Thoracic aorta endothelial cell (primary cell): ENCODE data around the gene TMEM39B. TPM values are rescaled to one million over a fixed set of nuclear protein-coding genes. Genes with fewer than 3 reads are reported as not detected.

Source experiments
- small RNA-seq: library from RNA; depleted of rRNA; stranded (forward); fragments of <200 nt; gene quantifications from one replicate; pipeline ENCODE3, GENCODE V24; 2012
- total RNA-seq: library from RNA; depleted of rRNA; stranded (reverse); fragments of >200 nt; gene quantifications from 2 replicates; pipeline ENCODE4 v1.2.3, GENCODE V29; 2012

TMEM39B gene
- total RNA-seq = 15.6 and 19.7 TPM in 2 replicates

DNA sequence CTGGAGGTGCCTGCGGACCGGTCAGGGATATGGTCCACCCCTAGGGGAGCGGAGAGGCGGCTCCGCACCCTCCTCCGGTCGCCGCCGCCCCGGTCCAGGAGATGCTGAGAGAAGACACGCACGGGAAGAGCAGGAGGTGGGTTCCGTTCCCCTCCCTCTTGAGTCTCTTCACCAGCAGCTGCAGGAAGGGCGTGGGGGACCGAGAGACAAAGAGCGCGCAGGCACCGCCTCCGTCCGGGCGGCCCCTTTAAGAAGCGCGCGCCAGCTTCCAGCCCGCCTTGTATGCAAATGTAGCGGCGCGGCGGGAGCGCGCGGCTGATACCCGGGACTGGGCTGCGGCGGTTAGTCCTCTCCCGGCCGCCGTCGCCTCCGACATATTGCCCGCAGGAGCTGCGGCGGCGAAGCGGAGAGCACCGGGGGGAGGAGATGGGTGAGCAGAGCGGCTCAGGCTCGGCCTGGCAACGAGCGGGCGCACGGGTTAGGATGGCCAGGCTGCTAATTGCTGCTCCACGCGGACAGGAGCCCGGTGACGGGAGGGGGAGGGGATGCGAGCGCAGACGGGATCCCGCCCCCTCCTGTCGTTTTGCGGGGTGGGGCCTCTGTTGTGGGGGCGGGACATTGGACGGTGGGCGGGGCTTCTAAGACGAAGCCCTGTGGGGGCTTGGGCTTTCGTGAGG lies at the start of gene TMEM39B:
TSS of gene TMEM39B (plus strand) at position 318 of the 677 bp plus-strand sequence. CDS start at position 427, 109 bp downstream.

DNA sequence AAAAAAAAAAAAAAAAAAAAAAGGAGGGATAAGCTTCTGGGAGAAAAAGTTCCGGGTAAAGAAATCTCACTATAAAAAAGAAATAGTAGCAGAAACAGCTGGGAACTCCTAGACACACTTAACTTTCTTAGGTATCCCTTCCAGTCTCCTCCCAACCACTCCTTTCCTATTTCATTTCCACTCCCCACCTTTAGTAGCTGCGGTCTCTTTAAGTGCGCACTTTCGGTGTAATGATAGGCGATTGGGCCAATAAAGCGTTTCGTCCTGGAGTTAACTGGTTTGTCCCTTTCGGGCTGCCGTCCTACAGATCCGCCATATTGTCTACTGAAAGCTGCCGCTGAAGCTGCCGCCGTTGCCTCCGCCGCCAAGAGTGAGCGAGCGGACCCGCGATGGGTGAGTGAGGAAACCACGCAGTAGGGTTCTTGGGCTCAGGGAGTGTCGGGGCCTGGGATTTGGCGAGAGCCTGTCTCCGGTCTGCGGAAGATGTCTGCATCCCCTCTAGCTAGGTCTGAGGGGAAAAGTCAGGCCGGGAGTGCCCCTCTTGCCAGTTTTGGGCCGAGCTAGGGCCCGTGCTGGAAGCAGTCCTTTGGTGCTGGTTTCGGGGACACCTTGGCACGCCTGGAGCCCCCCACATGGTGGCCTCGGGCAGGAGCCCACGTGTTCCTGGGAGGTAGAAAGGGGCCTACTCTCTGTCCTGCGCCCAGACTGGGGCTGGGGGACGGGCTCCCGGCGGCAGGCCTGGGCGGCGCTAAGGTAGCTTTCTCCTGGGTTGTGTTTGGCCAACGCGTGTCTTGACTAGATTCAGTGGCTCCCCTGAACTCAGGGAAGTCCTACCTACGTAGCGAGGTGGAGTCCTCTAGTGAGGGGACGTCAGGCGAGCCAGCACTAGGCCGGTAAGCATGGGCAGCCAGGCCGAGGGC lies 35.3 kb downstream of the TMEM39B start, which contains the start of gene KPNA6:
TSS of gene KPNA6 (plus strand) at position 315 of the 920 bp plus-strand sequence. CDS start at position 390, 75 bp downstream.

Small RNA genes within 50 kb of the gene (small RNA-seq; reads per million reads assigned to genes)
- gene MIR5585 (not detected), gene RF00017 (not detected)

Other genes with a start within 250 kb of the TMEM39B start
- 493 and 522 TPM in 2 replicates for gene PTP4A2, start 134.6 kb upstream of the TMEM39B start, total RNA-seq
- 117 and 141 TPM in 2 replicates for gene KHDRBS1, start 59.1 kb upstream of the TMEM39B start, total RNA-seq
- gene KPNA6, start 35.1 kb downstream of the TMEM39B start, total RNA-seq = 74.9 and 87.3 TPM in 2 replicates
- gene TXLNA, start 106.7 kb downstream of the TMEM39B start, total RNA-seq = 75.5 and 81.6 TPM in 2 replicates
- 10.0 and 11.8 TPM in 2 replicates for gene CCDC28B, start 127.7 kb downstream of the TMEM39B start, total RNA-seq
- 1.1 and 1.9 TPM in 2 replicates for gene IQCC, start 132.7 kb downstream of the TMEM39B start, total RNA-seq
- not detected in 2 replicates for gene DCDC2B, start 136.2 kb downstream of the TMEM39B start, total RNA-seq
- gene TMEM234, start 149.4 kb downstream of the TMEM39B start, total RNA-seq = 12.1 and 12.9 TPM in 2 replicates
- 297 and 307 TPM in 2 replicates for gene EIF3I, start 149.5 kb downstream of the TMEM39B start, total RNA-seq
- 0.93 and 3.3 TPM in 2 replicates for gene FAM167B, start 174.3 kb downstream of the TMEM39B start, total RNA-seq
- 0.13 TPM in 1 of 2 replicates, not detected in the other for gene LCK, start 178.3 kb downstream of the TMEM39B start, total RNA-seq
- gene HDAC1, start 219.1 kb downstream of the TMEM39B start, total RNA-seq = 110 and 122 TPM in 2 replicates